Hepatocyte (in vitro differentiated cells): Measurements from ENCODE around the gene RPS6KA1.
"Not testable (repeated sequence)": the region's sequence is repeated elsewhere in the genome, so short reads cannot be mapped to it uniquely, and the experiment has no call there.

Experiments used
- EZH2 ChIP-seq: fragments of 200-600 bp; sonication (generic); IDR thresholded peaks from 2 replicates; pipeline ENCODE4 v1.6.1; 2016; ENCODE audit warnings: antibody characterized with exemption, mild to moderate bottlenecking, borderline replicate concordance
- EZH2phosphoT487 ChIP-seq: fragments of 200-600 bp; sonication (generic); IDR thresholded peaks from one replicate; pipeline ENCODE4 v1.6.1; 2018; ENCODE audit warnings: antibody characterized with exemption, mild to moderate bottlenecking, low read depth, moderate library complexity; ENCODE audit not compliant: unreplicated experiment, severe bottlenecking
- TF ChIP-seq, protein P1 (sequence below): fragments of 200-600 bp; sonication (generic); IDR thresholded peaks from 2 replicates; pipeline ENCODE4 v1.5.1; 2016; ENCODE audit warnings: antibody characterized with exemption, mild to moderate bottlenecking; ENCODE audit not compliant: poor library complexity

DNA sequence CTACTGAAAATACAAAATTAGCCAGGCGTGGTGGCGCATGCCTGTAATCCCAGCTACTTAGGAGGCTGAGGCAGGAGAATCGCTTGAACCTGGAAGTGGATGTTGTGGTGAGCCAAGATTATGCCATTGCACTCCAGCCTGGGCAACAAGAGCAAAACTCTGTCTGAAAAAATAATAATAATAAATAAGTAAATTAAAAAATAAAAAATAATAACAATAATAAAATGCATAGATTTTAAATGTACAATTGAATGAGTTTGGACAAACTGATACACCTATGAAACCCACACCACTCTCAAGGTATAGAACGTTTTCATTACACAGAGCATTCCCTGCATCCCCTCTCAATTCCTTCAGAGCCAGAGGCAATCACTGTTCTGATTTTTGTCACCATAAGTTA is 55.0 kb downstream of the RPS6KA1 start:
- TF ChIP-seq, protein P1, sequence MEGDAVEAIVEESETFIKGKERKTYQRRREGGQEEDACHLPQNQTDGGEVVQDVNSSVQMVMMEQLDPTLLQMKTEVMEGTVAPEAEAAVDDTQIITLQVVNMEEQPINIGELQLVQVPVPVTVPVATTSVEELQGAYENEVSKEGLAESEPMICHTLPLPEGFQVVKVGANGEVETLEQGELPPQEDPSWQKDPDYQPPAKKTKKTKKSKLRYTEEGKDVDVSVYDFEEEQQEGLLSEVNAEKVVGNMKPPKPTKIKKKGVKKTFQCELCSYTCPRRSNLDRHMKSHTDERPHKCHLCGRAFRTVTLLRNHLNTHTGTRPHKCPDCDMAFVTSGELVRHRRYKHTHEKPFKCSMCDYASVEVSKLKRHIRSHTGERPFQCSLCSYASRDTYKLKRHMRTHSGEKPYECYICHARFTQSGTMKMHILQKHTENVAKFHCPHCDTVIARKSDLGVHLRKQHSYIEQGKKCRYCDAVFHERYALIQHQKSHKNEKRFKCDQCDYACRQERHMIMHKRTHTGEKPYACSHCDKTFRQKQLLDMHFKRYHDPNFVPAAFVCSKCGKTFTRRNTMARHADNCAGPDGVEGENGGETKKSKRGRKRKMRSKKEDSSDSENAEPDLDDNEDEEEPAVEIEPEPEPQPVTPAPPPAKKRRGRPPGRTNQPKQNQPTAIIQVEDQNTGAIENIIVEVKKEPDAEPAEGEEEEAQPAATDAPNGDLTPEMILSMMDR = not testable (repeated sequence)
- TF ChIP-seq EZH2, EZH2phosphoT487: not testable (repeated sequence)
